HG03460 (cell line): ENCODE data around the gene RCAN1.

Experiments
- ATAC-seq: cut with Tn5 transposase; IDR thresholded peaks from one replicate; pipeline ENCODE4 v1.9.1; 2021; ENCODE audit not compliant: unreplicated experiment

Gene RCAN1

DNA sequence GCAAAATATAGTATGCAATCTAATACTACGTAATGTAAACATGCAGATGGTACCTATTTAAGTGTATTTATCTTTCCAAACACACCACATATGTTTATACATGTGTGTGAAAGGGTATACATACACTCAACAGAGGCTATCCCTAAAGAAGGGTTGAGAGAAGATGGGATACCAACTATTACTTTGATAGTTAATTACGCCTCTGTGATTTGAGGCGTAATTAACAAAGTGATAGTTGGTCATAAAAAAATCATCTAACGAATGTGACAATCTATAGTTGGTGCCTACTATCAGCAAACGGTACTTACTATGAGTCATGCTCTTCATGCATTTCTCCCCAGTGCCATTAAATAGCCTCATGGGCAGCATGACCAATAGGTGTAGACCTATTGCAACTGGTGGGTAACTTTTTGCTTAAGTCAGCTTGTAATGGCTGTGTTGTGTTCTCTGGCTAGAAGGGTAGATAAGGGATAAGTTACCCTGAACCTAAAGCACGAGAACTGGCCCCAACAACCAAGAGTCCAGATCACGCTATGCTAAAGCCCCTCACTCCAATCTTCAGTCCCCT lies 15.3 kb downstream of the RCAN1 start:
- ATAC-seq: no peak

DNA sequence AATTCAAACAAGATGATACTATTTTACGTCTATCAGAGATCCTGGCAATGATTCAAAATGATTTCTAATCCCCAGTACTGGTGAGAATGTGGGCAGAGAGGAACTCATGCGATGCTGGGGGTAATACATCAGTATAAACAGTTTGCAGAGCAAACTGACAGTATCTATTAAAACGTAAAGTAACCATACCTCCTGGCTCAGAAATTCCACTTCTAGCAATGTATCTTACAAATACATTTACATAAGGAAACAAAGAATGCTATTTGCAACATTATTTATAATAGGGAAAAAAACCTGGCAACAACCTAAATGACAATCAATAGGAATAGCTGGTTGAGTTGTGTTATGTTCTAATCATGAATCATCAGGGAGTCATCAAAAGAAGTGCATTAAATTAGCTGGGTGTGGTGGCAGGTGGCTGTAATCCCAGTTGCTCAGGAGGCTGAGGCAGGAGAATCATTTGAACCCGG lies 15.9 kb downstream of the RCAN1 start:
- ATAC-seq: no peak

DNA sequence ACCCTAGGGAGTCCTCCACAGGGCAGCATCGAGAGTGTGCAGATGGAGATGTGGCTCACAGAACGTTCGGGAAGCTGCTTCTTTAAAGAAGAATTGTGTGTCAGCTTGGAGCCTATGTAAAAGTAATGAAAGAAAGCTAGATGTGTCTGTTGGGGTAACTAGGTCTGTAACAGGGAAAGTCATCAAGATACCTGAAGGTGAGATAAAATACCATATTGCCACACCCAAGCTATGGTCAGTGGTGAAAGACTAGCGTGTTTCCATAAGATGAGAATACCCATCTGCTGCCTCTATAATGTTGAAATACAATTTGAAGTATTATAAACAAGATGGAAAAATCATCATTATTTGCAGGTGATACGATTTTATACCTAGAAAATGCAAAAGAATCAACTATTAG lies 17.5 kb downstream of the RCAN1 start:
- no peak for ATAC-seq

- ATAC-seq: no peak
Measured at GRCh38 chr21:34596561-34597271, 18.2 kb downstream of the RCAN1 start.

GRCh38 chr21:34595457-34595856 lies 19.5 kb downstream of the RCAN1 start:
- no peak for ATAC-seq

DNA sequence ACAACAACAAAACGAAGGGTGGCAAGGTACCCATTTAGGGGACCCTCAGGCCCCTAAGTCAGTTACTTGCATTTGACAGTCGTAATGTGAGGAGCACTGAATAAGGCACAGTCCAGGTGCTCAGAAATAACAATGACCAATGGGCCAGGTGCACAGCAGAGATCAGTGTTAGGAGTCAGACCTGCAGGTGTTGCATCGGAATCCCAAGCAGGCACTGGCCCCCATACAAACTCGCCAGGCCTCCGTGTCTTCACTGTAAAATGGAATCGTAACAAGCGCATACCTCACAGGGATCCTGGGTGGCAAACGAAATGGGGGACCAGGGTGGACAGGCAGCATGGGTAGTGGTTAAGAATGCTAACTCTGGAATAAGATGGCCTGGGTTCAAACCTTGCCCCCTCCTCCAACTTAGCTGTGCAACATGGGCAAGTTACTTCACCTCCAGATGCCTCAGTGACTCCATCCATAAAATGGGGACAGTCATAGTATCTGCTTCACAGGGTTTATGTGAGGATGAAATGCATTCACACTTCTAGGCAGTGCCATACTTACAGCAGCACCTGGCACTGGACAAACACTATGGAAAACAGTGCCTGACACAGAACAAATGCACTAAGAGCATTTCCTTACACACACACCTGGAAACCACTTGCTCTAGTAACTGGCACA lies 20.2 kb downstream of the RCAN1 start:
- no peak for ATAC-seq

DNA sequence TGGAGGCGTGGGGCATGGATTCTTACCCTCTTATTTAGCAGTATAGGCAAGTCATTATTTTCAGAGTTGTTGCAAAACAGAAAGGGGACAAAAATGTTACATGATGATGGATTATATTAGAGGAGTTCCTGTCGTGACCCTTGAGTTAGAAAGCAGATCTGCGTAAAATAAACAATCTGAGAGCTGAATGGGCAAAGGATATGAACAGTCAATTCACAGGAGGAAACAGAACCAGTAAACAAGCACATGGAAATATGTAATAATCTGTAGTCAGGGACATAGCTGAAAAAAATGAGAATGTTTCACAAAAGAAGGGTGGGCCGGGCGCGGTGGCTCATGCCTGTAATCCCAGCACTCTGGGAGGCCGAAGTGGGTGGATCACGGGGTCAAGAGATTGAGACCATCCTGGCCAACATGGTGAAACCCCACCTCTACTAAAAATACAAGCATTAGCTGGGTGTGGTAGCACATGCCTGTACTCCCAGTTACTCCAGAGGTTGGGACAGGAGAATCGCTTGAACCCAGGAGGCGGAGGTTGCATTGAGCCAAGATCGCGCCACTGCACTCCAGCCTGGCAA lies 20.9 kb downstream of the RCAN1 start:
- ATAC-seq: no peak

DNA sequence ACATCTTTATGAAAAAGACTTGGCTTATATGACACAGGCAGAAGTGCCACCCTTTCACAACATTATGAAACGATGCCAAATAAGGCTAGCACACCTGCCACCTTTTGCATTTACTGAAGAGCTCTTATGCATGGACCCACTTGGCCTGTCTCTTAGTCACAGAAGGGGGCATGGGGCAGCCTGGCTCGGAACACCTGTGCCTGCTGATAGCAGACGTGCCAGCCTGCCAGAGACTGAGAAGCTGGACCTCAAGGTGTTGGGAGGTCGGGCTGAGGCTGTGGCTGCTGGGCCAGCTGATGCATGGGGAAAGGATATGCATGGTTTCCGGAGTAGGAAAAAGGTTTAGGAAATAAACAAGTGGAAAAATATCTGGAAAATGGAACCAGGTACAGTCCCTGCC lies 21.5 kb downstream of the RCAN1 start:
- ATAC-seq: no peak

DNA sequence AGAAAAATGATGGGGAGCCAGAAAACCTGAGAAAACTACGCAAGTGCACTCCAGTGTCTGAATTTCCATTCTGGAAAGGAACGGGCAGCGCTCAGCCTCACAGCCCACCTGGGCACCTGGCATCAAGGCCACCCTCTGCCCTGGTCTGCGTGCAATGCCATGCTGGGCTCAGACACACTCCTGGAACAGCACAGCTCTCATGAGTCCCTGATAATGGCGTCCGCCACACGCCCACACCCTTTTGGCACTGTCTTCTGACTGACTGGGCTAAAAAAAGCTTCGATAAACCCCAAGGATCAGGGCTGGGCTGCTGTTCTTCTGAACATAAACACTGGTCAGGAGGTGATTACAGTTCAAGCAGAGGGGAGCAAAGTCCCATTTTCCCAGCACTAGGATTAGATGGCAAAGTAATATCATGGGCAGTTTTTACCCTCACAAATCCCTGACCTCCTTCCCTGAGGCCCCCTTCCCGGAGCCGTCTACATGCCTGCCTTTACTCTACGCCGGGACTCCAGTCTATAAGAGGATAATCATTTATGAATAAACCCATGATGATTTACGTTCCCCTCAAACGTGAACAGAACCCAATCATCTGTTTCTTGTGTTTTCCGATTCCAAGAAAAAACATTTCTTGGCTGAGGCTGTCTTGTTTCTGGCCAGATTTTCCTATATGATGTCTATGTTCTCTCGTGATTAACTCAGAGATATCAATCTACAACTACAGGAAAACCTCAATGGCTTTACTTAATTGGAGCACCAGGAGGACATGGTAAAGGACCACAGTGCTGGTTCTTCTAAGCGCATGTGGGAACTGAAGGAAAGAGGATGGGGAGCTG lies 22.6 kb downstream of the RCAN1 start:
- ATAC-seq: no peak

- ATAC-seq: no peak
Measured at GRCh38 chr21:34590520-34590919, 24.4 kb downstream of the RCAN1 start.

DNA sequence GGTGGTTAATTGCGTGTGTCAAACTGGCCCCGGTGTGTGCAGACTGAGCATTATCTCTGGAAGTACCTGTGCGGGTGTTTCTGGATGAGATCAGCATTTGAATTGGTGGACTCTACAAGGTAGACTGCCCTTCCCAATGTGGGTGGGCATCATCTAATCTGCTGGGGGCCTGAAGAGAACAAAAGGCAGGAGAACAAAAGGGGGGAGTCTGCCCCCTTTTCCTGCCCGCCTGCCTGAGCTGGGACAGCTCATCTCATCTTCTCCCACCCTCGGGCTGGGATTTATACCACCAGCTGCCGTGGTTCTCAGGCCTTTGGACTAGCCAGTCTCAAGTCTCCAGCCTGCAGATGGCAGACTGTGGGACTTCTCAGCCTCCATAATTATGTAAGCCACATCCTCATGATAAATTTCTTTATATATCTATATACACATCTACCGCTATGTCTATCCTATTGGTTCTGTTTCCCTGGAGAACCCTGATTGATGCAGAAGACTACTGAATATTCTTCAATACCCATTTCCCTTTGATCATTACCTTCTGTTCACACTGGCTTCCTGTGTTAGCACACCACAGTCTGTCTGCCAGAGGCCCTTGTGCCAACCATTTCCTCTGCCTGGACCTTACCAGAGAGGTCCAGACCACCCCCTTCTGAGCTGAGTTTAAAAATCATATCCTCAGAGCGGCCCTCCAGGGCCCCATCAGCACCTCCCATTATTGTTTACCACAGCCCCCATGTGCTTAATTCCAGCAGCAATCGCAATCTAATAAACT lies 25.2 kb downstream of the RCAN1 start:
- ATAC-seq: no peak

- ATAC-seq: no peak
Measured at GRCh38 chr21:34583926-34584563, 30.9 kb downstream of the RCAN1 start.

DNA sequence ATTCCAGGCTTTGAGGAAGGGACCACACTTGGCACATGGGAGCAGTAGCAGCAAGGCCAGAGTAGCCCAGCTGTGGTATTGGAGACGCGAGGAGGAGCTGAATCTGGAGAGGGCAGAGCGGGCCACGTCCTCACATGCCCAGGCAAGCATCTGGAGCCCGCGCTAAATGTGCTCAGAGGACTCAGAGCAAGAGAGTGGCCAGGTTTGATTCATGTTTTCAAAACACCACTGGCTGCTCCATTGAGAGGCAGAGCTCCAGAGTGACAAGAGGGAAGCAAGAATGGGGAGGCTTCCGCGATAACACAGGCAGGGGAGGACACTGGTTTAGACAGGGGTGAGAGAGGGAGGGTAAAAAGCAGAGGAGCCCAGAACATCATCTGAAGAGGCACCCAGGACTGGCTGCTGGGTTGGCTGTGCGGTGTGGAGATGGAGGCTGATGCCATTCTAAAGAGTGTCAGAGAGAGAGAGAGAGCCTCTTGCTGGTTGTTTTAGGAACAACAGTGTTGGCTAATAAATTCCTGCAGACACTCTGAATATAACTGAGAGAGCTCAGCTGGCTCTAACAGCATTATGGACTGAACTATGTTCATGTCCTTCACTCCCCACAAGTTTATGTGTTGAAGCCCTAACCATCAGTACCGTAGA lies 32.3 kb downstream of the RCAN1 start:
- no peak for ATAC-seq

- ATAC-seq: no peak
Measured at GRCh38 chr21:34580181-34580700, 34.7 kb downstream of the RCAN1 start.

DNA sequence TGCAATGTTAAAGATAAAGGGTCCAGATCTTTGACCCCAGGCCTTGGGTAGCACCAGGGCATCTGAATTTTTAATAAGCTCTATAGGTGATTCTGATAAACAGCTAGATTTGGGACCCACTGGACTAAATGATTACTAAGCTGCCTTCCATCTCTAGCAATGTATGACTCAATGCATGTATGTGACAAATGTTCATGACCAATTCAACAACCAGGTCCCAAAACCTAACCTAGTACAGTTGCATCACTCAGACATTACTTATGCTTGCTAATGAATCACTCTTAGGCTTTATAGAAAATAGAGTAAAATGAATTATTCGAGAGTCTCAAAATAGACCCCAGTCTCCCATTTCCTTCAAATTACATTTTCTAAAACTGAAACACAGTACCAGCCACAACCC lies 35.5 kb downstream of the RCAN1 start:
- no peak for ATAC-seq

GRCh38 chr21:34576041-34576511 lies 38.8 kb downstream of the RCAN1 start:
- ATAC-seq: no peak

DNA sequence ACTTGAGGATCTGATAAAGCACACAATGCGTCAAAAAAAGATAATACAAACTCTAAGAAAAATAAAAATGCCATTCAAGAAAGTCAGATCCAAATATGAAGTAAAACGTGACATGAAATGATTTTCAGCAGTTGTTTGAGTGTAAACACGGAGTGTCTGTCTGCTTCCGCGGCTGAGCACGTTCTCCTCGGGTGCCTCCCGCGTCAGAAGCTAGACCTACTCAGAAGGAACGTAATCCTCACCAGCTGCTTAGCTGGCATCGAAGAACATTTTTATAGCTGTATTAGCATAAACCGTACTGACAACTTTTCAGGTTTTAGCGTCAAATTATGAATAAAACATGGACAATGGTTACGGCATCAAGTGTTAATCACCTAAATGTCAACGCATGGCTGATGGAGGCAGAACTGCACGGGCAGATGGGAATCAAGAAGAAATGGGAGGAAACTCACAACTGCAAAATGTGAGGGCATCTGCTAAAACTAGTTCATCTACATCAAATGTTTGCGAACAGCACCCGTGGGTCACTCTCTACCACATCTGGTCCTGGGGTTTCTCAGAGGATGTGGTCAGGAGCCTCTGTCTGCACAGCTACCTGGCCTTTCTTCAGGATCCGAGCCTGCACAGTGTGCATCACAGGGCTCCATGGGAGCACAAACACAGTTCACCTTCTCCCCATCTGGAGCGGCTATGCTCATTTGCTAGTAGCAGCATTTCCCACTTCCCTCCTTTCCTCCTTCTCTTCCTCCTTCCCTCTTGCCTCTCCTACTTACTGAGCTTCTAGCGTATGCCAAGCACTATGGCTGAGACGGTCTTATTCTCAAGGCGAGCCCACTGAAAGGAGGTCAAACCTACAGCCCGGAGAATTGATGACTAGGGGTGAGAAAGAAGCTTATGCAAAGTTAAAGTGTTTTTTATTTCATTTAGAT lies 40.0 kb downstream of the RCAN1 start:
- ATAC-seq: no peak

- no peak for ATAC-seq
Measured at GRCh38 chr21:34571994-34572393, 42.9 kb downstream of the RCAN1 start.
